ENCODE measurements around the gene SUCLA2.

The SUCLA2 gene

DNA sequence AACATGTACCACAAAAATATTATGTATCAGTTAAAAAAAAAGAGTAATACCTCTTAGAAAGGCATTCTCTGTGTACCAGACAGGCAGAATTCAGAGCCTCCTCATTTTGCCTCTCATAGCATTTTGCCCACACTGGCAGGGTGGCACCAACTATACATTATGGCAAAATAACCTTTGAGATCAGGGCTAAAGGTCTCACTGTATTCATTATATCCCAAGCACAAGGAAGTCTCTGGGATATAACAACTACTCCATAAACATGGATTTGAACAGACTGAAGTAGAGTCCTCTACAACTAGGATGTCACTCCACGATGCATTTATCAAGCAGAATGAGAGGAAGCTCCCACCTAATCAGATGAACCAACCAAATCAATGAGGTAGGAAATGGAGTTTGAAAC lies 10.6 kb downstream of the SUCLA2 start:
- Histone ChIP-seq H3K27me3 (ENCODE audit: insufficient read depth, low read length) (no peaks in the 10 kb centered on the region), H3K9me3 (ENCODE audit: insufficient read depth, low read depth, low read length) (no peaks in the 10 kb centered on the region), H3K14ac (ENCODE audit: low read length) (no peak overlapping the region), H2BK5ac (ENCODE audit: low read depth, low read length, poor library complexity) (no peak overlapping the region), H3K9ac (ENCODE audit: low read length) (no peak overlapping the region), H3K18ac (ENCODE audit: low read length) (no peak overlapping the region), H3K4me3 (ENCODE audit: low read depth, low read length) (no peak overlapping the region), H4K12ac (ENCODE audit: low read depth, low read length) (no peak overlapping the region), H3K79me1 (ENCODE audit: low read length) (no peaks in the 10 kb centered on the region), H3K27ac (ENCODE audit: low read depth, low read length) (no peak overlapping the region), H2BK120ac (ENCODE audit: insufficient read depth, low read length, poor library complexity) (no peak overlapping the region), H4K91ac (ENCODE audit: low read depth, low read length) (no peak overlapping the region), H2AFZ (ENCODE audit: insufficient read depth, low read length, poor library complexity) (no peak overlapping the region), H3K79me2 (ENCODE audit: control insufficient read depth, insufficient read depth, low read length, poor library complexity) (no peaks in the 10 kb centered on the region), H2BK12ac (ENCODE audit: low read length) (no peak overlapping the region), H2AK5ac (ENCODE audit: low read length) (no peak overlapping the region), H3K4me1 (ENCODE audit: control insufficient read depth in 1 of 2, insufficient read depth in 2 of 2, low read length in 2 of 2) (no peaks in the 10 kb centered on the region), H3K23ac (ENCODE audit: low read length) (no peak overlapping the region), H3K36me3 (ENCODE audit: control insufficient read depth in 1 of 2, insufficient read depth in 2 of 2, low read length in 2 of 2) (peaks cover 3 to 6% of the 10 kb centered on the region in 2 experiments), H3K4me2 (ENCODE audit: low read length) (no peak overlapping the region), H3K4ac (ENCODE audit: low read depth, low read length) (no peak overlapping the region), H4K8ac (ENCODE audit: low read depth, low read length) (no peak overlapping the region)
- no CpG with 5 or more reads among the region's 1 CpG for WGBS (ENCODE audit: extremely low coverage, insufficient coverage, insufficient read length)
- no peak for DNase-seq

DNA sequence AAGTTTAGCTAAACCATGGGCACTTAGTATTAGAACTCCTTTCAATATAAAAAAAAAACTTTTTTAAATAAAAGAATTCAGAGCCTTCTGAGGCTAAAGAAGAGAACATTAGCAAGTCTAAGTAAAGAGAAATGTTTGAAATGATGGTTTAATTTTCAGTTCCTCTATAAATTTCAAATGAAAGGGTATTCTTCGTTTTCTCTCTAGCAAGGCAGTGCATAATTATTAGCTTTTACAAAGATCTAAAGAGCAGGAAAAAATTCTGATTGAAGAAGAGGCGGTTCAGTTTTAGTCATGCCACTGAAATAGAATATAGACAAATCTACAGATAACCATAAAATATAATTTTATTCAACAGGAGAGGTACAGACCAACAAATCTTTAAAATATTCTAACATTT lies 18.0 kb downstream of the SUCLA2 start:
- no peak overlapping the region for H4K91ac ChIP-seq (ENCODE audit: low read depth, low read length)
- no peaks in the 10 kb centered on the region for H3K27me3 ChIP-seq (ENCODE audit: insufficient read depth, low read length)
- no peaks in the 10 kb centered on the region for H3K4me1 ChIP-seq (ENCODE audit: control insufficient read depth in 1 of 2, insufficient read depth in 2 of 2, low read length in 2 of 2)
- DNase-seq, result no peak
- no peaks in the 10 kb centered on the region for H3K79me2 ChIP-seq (ENCODE audit: control insufficient read depth, insufficient read depth, low read length, poor library complexity)
- no peak overlapping the region for H4K8ac ChIP-seq (ENCODE audit: low read depth, low read length)
- no peak overlapping the region for H3K4me3 ChIP-seq (ENCODE audit: low read depth, low read length)
- no peak overlapping the region for H2AFZ ChIP-seq (ENCODE audit: insufficient read depth, low read length, poor library complexity)
- no peaks in the 10 kb centered on the region for H3K79me1 ChIP-seq (ENCODE audit: low read length)
- H3K14ac ChIP-seq (ENCODE audit: low read length), result no peak overlapping the region
- no peaks in the 10 kb centered on the region for H3K9me3 ChIP-seq (ENCODE audit: insufficient read depth, low read depth, low read length)
- H3K23ac ChIP-seq (ENCODE audit: low read length), result no peak overlapping the region
- H2BK5ac ChIP-seq (ENCODE audit: low read depth, low read length, poor library complexity), result no peak overlapping the region
- no peak overlapping the region for H3K4me2 ChIP-seq (ENCODE audit: low read length)
- no peak overlapping the region for H3K18ac ChIP-seq (ENCODE audit: low read length)
- H3K4ac ChIP-seq (ENCODE audit: low read depth, low read length), result no peak overlapping the region
- peaks cover 2 to 5% of the 10 kb centered on the region in 2 experiments for H3K36me3 ChIP-seq (ENCODE audit: control insufficient read depth in 1 of 2, insufficient read depth in 2 of 2, low read length in 2 of 2)
- no peak overlapping the region for H2BK12ac ChIP-seq (ENCODE audit: low read length)
- no peak overlapping the region for H2AK5ac ChIP-seq (ENCODE audit: low read length)
- H3K27ac ChIP-seq (ENCODE audit: low read depth, low read length), result no peak overlapping the region
- no peak overlapping the region for H3K9ac ChIP-seq (ENCODE audit: low read length)
- no peak overlapping the region for H2BK120ac ChIP-seq (ENCODE audit: insufficient read depth, low read length, poor library complexity)
- no CpG with 5 or more reads among the region's 2 CpGs for WGBS (ENCODE audit: extremely low coverage, insufficient coverage, insufficient read length)
- H4K12ac ChIP-seq (ENCODE audit: low read depth, low read length), result no peak overlapping the region

DNA sequence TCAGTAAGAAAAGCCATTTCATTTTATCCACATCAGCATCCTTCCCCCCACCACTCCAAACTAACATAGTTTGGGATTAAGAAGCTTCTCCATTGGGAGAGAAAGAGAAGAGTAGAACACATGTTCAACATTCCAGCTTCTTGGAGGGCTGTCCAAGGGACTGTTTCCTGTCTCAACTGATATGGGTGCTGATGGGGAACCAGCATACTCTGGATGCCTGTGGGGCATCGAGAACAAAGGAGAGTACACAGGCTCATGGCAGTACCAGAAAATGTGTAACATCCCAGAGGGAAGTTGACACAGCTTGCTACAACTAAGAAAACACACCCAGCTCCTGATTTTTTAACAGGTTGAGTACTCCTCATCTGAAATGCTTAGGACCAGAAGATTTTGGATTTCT lies 24.7 kb downstream of the SUCLA2 start:
- no CpG with 5 or more reads among the region's 1 CpG for WGBS (ENCODE audit: extremely low coverage, insufficient coverage, insufficient read length)
- H2BK5ac ChIP-seq (ENCODE audit: low read depth, low read length, poor library complexity), result no peak overlapping the region
- no peaks in the 10 kb centered on the region for H3K79me1 ChIP-seq (ENCODE audit: low read length)
- H3K18ac ChIP-seq (ENCODE audit: low read length), result no peak overlapping the region
- H4K8ac ChIP-seq (ENCODE audit: low read depth, low read length), result no peak overlapping the region
- H3K4me3 ChIP-seq (ENCODE audit: low read depth, low read length), result no peak overlapping the region
- H3K9me3 ChIP-seq (ENCODE audit: insufficient read depth, low read depth, low read length), result no peaks in the 10 kb centered on the region
- no peak overlapping the region for H4K12ac ChIP-seq (ENCODE audit: low read depth, low read length)
- no peak overlapping the region for H2BK120ac ChIP-seq (ENCODE audit: insufficient read depth, low read length, poor library complexity)
- no peak overlapping the region for H3K9ac ChIP-seq (ENCODE audit: low read length)
- H3K27me3 ChIP-seq (ENCODE audit: insufficient read depth, low read length), result no peaks in the 10 kb centered on the region
- no peak overlapping the region for H3K14ac ChIP-seq (ENCODE audit: low read length)
- no peak overlapping the region for H3K4ac ChIP-seq (ENCODE audit: low read depth, low read length)
- H2BK12ac ChIP-seq (ENCODE audit: low read length), result no peak overlapping the region
- DNase-seq, result no peak
- H2AK5ac ChIP-seq (ENCODE audit: low read length), result no peak overlapping the region
- no peaks in the 10 kb centered on the region for H3K79me2 ChIP-seq (ENCODE audit: control insufficient read depth, insufficient read depth, low read length, poor library complexity)
- no peaks in the 10 kb centered on the region for H3K4me1 ChIP-seq (ENCODE audit: control insufficient read depth in 1 of 2, insufficient read depth in 2 of 2, low read length in 2 of 2)
- H3K27ac ChIP-seq (ENCODE audit: low read depth, low read length), result no peak overlapping the region
- peaks cover 9 to 11% of the 10 kb centered on the region in 2 experiments for H3K36me3 ChIP-seq (ENCODE audit: control insufficient read depth in 1 of 2, insufficient read depth in 2 of 2, low read length in 2 of 2)
- no peak overlapping the region for H3K23ac ChIP-seq (ENCODE audit: low read length)
- H2AFZ ChIP-seq (ENCODE audit: insufficient read depth, low read length, poor library complexity), result no peak overlapping the region
- H3K4me2 ChIP-seq (ENCODE audit: low read length), result no peak overlapping the region
- no peak overlapping the region for H4K91ac ChIP-seq (ENCODE audit: low read depth, low read length)

DNA sequence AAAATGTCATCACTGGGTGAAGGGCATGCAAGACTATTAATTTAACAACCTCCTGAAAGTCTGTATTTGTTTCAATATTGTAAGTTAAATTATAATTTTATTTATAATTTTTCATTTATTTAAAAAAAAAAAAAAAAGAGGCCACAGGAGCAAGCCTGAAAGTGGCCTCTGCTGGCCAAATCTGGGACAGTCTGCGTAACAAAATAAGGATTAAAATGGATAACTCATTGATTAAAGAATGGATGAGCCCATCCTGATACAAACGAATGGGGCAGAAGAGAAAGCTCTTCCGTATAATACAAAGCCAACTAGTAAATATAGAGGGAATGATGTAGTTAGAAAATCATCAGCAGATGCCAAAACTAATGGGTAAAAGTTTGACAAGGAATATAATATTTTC lies 36.2 kb downstream of the SUCLA2 start:
- Histone ChIP-seq H2BK12ac (ENCODE audit: low read length) (no peak overlapping the region), H2BK5ac (ENCODE audit: low read depth, low read length, poor library complexity) (no peak overlapping the region), H3K79me1 (ENCODE audit: low read length) (no peaks in the 10 kb centered on the region), H3K4me3 (ENCODE audit: low read depth, low read length) (no peak overlapping the region), H3K9me3 (ENCODE audit: insufficient read depth, low read depth, low read length) (no peaks in the 10 kb centered on the region), H3K9ac (ENCODE audit: low read length) (no peak overlapping the region), H3K36me3 (ENCODE audit: control insufficient read depth in 1 of 2, insufficient read depth in 2 of 2, low read length in 2 of 2) (peaks cover 11% of the 10 kb centered on the region in 2 experiments), H3K4me1 (ENCODE audit: control insufficient read depth in 1 of 2, insufficient read depth in 2 of 2, low read length in 2 of 2) (no peaks in the 10 kb centered on the region), H3K18ac (ENCODE audit: low read length) (no peak overlapping the region), H3K4me2 (ENCODE audit: low read length) (no peak overlapping the region), H3K23ac (ENCODE audit: low read length) (no peak overlapping the region), H4K12ac (ENCODE audit: low read depth, low read length) (no peak overlapping the region), H3K27ac (ENCODE audit: low read depth, low read length) (no peak overlapping the region), H4K91ac (ENCODE audit: low read depth, low read length) (no peak overlapping the region), H3K27me3 (ENCODE audit: insufficient read depth, low read length) (no peaks in the 10 kb centered on the region), H2AK5ac (ENCODE audit: low read length) (no peak overlapping the region), H4K8ac (ENCODE audit: low read depth, low read length) (no peak overlapping the region), H2AFZ (ENCODE audit: insufficient read depth, low read length, poor library complexity) (no peak overlapping the region), H3K4ac (ENCODE audit: low read depth, low read length) (no peak overlapping the region), H3K14ac (ENCODE audit: low read length) (no peak overlapping the region), H2BK120ac (ENCODE audit: insufficient read depth, low read length, poor library complexity) (no peak overlapping the region), H3K79me2 (ENCODE audit: control insufficient read depth, insufficient read depth, low read length, poor library complexity) (no peaks in the 10 kb centered on the region)
- DNase-seq, result no peak
- WGBS (ENCODE audit: extremely low coverage, insufficient coverage, insufficient read length), result no CpG with 5 or more reads among the region's 3 CpGs

Measured in trophoblast cell (in vitro differentiated cells and primary cell).